HepG2 (cell line): ENCODE measurements around the gene APLF. TPM values are rescaled to one million over a fixed set of nuclear protein-coding genes. Genes with fewer than 3 reads are reported as not detected.

ENCODE experiments used
- ADNP ChIP-seq: sonication (generic); formaldehyde crosslinking; IDR thresholded peaks from 2 replicates; pipeline ENCODE4 v1.4.0; 2020; ENCODE audit warnings: missing genetic modification reagents
- EP300 ChIP-seq, 3 experiments: sonication (generic) in 1 of 3; formaldehyde crosslinking in 1 of 3; IDR thresholded peaks; 2 replicates each; pipeline versions ENCODE4 v1.5.1 to v1.6.1; 2011 to 2020; ENCODE audit warnings: low read depth in 2 of 3, low read length in 2 of 3, borderline replicate concordance in 1 of 3, improper control_type of control experiment in 1 of 3, mild to moderate bottlenecking in 1 of 3, missing genetic modification reagents in 1 of 3, moderate library complexity in 1 of 3
- ERF ChIP-seq: IDR thresholded peaks from 2 replicates; pipeline ENCODE4 v1.6.1; 2018; ENCODE audit warnings: missing biosample characterization, missing genetic modification reagents
- ESRRA ChIP-seq: sonication (generic); formaldehyde crosslinking; IDR thresholded peaks from 2 replicates; pipeline ENCODE4 v1.5.1; 2020; ENCODE audit warnings: mild to moderate bottlenecking, low read depth, missing genetic modification reagents
- GATAD2A ChIP-seq: IDR thresholded peaks from 2 replicates; pipeline ENCODE4 v1.6.1; 2016
- HMG20A ChIP-seq: IDR thresholded peaks from 2 replicates; pipeline ENCODE4 v1.6.1; 2016; ENCODE audit warnings: borderline replicate concordance
- JUN ChIP-seq: sonication (generic); formaldehyde crosslinking; IDR thresholded peaks from 2 replicates; pipeline ENCODE4 v1.4.0; 2020; ENCODE audit warnings: mild to moderate bottlenecking, missing genetic modification reagents
- RARA ChIP-seq: IDR thresholded peaks from 2 replicates; pipeline ENCODE4 v1.6.1; 2016; ENCODE audit warnings: missing genetic modification reagents, missing compliant biosample characterization
- RELA ChIP-seq: sonication (generic); formaldehyde crosslinking; IDR thresholded peaks from 2 replicates; pipeline ENCODE4 v1.4.0; 2020; ENCODE audit warnings: missing genetic modification reagents
- RXRB ChIP-seq: IDR thresholded peaks from 2 replicates; pipeline ENCODE4 v1.6.1; 2016; ENCODE audit warnings: borderline replicate concordance, missing genetic modification reagents, missing compliant biosample characterization
- ZFP37 ChIP-seq: sonication (generic); formaldehyde crosslinking; IDR thresholded peaks from 2 replicates; pipeline ENCODE4 v1.4.0; 2020; ENCODE audit warnings: missing genetic modification reagents, borderline replicate concordance
- ZNF350 ChIP-seq: sonication (generic); formaldehyde crosslinking; IDR thresholded peaks from 2 replicates; pipeline ENCODE4 v1.4.0; 2020; ENCODE audit warnings: mild to moderate bottlenecking, low read depth, missing genetic modification reagents, borderline replicate concordance
- ZNF569 ChIP-seq: sonication (generic); formaldehyde crosslinking; IDR thresholded peaks from 2 replicates; pipeline ENCODE4 v1.5.0; 2020; ENCODE audit warnings: mild to moderate bottlenecking, missing genetic modification reagents, moderate library complexity, borderline replicate concordance
- ZNF652 ChIP-seq: IDR thresholded peaks from 2 replicates; pipeline ENCODE4 v1.6.1; 2016; ENCODE audit warnings: low read depth, borderline replicate concordance
- ZNF672 ChIP-seq: sonication (generic); formaldehyde crosslinking; IDR thresholded peaks from 2 replicates; pipeline ENCODE4 v1.8.1; 2022; ENCODE audit warnings: missing genetic modification reagents
- ZNF724P ChIP-seq: sonication (generic); formaldehyde crosslinking; IDR thresholded peaks from 2 replicates; pipeline ENCODE4 v1.8.0; 2022; ENCODE audit warnings: missing genetic modification reagents, borderline replicate concordance
- ZSCAN20 ChIP-seq: sonication (generic); formaldehyde crosslinking; IDR thresholded peaks from 2 replicates; pipeline ENCODE4 v1.4.0; 2020; ENCODE audit warnings: missing genetic modification reagents, mild to moderate bottlenecking, borderline replicate concordance
- polyA plus RNA-seq, 8 experiments: library from polyadenylated mRNA; depleted of rRNA in 3 of 8; stranded (reverse) in 7 of 8; unstranded in 1 of 8; fragments of >200 nt; fragmentation: Illumina TruSeq in 4 of 8; extraction: Trizol in 4 of 8; gene quantifications; 2 replicates each; pipeline versions ENCODE4 v1.2.1 to v1.2.3, GENCODE V29; 2011 to 2016; ENCODE audit warnings: low read depth in 4 of 8, missing spikeins in 1 of 8, mixed read lengths in 1 of 8; ENCODE audit not compliant: insufficient read depth in 1 of 8
- total RNA-seq, 5 experiments: library from RNA; depleted of rRNA; stranded (reverse); fragments of >200 nt; fragmentation: Illumina TruSeq; extraction: Trizol; gene quantifications; 2 replicates each; pipeline ENCODE4 v1.2.3, GENCODE V29; 2016; ENCODE audit warnings: low read depth in 1 of 5
- TF ChIP-seq, protein P1 (sequence below): sonication (generic); formaldehyde crosslinking; IDR thresholded peaks from 2 replicates; pipeline ENCODE4 v1.4.0; 2020; ENCODE audit warnings: missing genetic modification reagents, borderline replicate concordance
- TF ChIP-seq, protein P2 (sequence below): sonication (generic); formaldehyde crosslinking; IDR thresholded peaks from 2 replicates; pipeline ENCODE4 v1.8.0; 2023; ENCODE audit warnings: mild to moderate bottlenecking, missing genetic modification reagents
- TF ChIP-seq, protein P3 (sequence below): sonication (generic); formaldehyde crosslinking; IDR thresholded peaks from 2 replicates; pipeline ENCODE4 v1.5.0; 2020; ENCODE audit warnings: missing genetic modification reagents

The APLF gene
- total and polyA plus RNA-seq, 2 of the 13 experiments (the other 11 are each of a cell fraction or from before 2014, with no cell fraction given) = 0.45 to 2.2 TPM

DNA sequence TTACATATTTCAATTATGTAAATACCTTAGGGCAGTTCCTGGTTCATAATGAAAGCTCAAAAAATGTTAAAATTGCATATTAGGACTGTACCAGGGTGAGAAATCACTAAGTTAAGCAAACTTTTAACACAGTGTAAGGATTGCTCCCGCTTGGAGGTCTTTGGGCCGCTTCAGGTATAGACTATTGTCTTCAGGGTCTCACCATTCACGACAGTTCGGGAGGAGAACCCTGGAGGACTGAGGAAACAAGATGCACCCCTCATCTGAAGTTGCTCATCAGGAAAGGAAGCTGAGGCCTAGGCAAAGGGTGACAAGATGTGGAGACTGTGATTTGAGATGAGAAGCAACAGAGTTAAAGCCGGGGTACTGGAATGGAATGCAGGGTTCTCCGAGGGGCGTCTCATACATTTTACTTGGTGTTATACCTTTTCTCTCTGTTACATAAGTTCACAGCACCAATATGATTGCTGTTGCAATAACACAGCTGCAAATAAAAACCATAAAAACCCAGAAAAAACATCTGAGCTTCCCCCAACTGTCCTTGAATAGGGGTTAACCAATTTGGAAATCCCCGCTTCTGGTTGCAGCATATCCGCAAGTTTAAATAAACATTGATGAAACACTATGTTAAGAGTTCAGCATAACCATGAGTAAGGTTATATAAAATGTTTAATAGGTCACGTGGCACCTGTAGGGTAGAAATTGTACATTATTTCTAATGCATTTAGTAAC is 40.4 kb upstream of the APLF start (continued):
- TF ChIP-seq, protein P1, sequence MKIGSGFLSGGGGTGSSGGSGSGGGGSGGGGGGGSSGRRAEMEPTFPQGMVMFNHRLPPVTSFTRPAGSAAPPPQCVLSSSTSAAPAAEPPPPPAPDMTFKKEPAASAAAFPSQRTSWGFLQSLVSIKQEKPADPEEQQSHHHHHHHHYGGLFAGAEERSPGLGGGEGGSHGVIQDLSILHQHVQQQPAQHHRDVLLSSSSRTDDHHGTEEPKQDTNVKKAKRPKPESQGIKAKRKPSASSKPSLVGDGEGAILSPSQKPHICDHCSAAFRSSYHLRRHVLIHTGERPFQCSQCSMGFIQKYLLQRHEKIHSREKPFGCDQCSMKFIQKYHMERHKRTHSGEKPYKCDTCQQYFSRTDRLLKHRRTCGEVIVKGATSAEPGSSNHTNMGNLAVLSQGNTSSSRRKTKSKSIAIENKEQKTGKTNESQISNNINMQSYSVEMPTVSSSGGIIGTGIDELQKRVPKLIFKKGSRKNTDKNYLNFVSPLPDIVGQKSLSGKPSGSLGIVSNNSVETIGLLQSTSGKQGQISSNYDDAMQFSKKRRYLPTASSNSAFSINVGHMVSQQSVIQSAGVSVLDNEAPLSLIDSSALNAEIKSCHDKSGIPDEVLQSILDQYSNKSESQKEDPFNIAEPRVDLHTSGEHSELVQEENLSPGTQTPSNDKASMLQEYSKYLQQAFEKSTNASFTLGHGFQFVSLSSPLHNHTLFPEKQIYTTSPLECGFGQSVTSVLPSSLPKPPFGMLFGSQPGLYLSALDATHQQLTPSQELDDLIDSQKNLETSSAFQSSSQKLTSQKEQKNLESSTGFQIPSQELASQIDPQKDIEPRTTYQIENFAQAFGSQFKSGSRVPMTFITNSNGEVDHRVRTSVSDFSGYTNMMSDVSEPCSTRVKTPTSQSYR (CRISPR knock-in tag) = peak; percentile 30; the same call in 1 of the 2 replicates
- TF ChIP-seq ZNF569 = no peak
- no peak for TF ChIP-seq ZNF724P
- TF ChIP-seq JUN (CRISPR knock-in tag) = no peak
- TF ChIP-seq RELA (CRISPR knock-in tag) = peak; percentile 80; the same call in 1 of the 2 replicates
- TF ChIP-seq ESRRA (CRISPR knock-in tag) = no peak
- TF ChIP-seq, protein P2, sequence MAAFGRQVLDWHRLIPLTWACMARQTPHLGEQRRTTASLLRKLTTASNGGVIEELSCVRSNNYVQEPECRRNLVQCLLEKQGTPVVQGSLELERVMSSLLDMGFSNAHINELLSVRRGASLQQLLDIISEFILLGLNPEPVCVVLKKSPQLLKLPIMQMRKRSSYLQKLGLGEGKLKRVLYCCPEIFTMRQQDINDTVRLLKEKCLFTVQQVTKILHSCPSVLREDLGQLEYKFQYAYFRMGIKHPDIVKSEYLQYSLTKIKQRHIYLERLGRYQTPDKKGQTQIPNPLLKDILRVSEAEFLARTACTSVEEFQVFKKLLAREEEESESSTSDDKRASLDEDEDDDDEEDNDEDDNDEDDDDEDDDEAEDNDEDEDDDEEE (CRISPR knock-in tag) = no peak
- TF ChIP-seq ZSCAN20 (CRISPR knock-in tag) = no peak
- peak; percentile 14; the same call in 1 of the 2 replicates for TF ChIP-seq RXRB (CRISPR knock-in tag)
- 0 out of 4 replicates have a peak, but pooled peaks of 1 of the 2 experiments have one; percentile 6 for TF ChIP-seq EP300 (IDR thresholded peaks at IDR 0.05; ENCODE audit: low read depth in 2 of 2, low read length in 2 of 2)
- TF ChIP-seq EP300 (CRISPR knock-in tag; IDR thresholded peaks at IDR 0.05; ENCODE audit: borderline replicate concordance) = no peak
- no peak for TF ChIP-seq ADNP
- TF ChIP-seq RARA (CRISPR knock-in tag) = 0 out of 2 replicates have a peak, but pooled peaks have one; percentile 13
- 0 out of 2 replicates have a peak, but pooled peaks have one; percentile 26 for TF ChIP-seq HMG20A (CRISPR knock-in tag)
- peak; percentile 36; the same call in 1 of the 2 replicates for TF ChIP-seq GATAD2A (CRISPR knock-in tag)
- TF ChIP-seq ZNF652 (CRISPR knock-in tag) = peak; percentile 56; the same call in 1 of the 2 replicates
- TF ChIP-seq ZNF350 = no peak
- TF ChIP-seq, protein P3, sequence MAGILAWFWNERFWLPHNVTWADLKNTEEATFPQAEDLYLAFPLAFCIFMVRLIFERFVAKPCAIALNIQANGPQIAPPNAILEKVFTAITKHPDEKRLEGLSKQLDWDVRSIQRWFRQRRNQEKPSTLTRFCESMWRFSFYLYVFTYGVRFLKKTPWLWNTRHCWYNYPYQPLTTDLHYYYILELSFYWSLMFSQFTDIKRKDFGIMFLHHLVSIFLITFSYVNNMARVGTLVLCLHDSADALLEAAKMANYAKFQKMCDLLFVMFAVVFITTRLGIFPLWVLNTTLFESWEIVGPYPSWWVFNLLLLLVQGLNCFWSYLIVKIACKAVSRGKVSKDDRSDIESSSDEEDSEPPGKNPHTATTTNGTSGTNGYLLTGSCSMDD (CRISPR knock-in tag) = no peak
- no peak for TF ChIP-seq ERF (CRISPR knock-in tag)
- no peak for TF ChIP-seq ZFP37
- TF ChIP-seq ZNF672 (CRISPR knock-in tag) = no peak
